ENCODE measurements around the gene PLA2G15. TPM values are rescaled to one million over a fixed set of nuclear protein-coding genes. Genes with fewer than 3 reads are reported as not detected.

Gene PLA2G15, protein sequence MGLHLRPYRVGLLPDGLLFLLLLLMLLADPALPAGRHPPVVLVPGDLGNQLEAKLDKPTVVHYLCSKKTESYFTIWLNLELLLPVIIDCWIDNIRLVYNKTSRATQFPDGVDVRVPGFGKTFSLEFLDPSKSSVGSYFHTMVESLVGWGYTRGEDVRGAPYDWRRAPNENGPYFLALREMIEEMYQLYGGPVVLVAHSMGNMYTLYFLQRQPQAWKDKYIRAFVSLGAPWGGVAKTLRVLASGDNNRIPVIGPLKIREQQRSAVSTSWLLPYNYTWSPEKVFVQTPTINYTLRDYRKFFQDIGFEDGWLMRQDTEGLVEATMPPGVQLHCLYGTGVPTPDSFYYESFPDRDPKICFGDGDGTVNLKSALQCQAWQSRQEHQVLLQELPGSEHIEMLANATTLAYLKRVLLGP
- 12.4 to 17.4 TPM (median 14.5 TPM) in 5 replicates for total RNA-seq (2022; extraction: Qiagen RNA extraction; ENCODE audit: low read depth)

DNA sequence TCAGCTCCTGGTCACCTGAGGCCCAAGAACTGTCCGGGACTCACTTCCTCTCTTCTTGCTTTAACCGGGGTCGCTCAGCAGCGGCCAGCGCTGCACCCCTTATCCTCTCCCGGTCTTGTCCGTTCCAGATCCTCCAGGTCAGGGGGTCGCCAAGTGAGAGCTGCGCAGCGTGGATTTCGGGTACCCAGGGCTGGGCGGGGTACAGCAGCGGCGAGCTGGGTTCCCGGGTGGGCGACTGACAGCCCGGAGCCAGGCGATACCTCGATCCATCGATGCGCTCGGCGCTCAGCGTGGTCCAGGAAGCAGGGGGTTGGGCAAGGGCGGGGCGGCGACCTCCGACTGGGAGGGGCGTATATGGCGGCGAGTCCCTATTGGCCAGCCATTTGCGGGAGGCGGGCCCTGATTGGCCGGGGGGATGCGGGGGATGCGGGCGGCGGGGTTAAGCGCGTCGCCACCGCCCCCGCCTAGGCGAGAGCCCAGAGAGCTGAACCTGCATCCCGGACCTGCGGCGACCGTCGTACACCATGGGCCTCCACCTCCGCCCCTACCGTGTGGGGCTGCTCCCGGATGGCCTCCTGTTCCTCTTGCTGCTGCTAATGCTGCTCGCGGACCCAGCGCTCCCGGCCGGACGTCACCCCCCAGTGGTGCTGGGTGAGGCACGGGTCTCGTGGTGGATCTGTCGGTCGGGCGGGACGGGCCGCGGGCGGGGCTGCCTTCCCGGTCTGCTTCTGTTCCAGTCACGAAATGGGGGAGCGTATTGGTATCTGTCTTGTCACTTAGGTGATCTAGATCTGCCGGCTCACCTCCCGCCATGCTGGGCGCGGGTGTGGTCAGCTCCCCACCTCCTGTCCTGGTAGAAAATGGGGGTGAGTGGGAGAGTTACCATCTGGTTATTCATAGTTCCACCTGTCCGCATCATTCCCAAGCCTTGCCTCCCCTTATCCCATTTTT is at the start of gene PLA2G15:
Gene PLA2G15 (plus strand): TSS at position 471 of the 951 bp plus-strand sequence. CDS start 54 bp downstream, at position 525.

DNA sequence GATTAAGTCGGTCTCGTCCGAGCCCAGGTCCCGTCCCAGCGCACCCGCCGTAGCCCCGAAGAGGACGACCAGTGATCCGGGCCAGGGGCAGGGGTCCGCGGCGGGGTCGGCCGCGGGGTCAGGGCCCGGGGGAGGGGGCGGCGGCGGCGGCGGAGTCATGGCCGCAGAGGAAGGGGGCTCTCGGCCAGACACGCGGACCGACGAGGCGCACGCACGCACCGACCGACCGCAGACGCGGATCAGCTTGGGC is 9.4 kb upstream of the PLA2G15 start, which contains the start of gene ESRP2:
Gene ESRP2 (minus strand): TSS at position 241 of the 250 bp plus-strand sequence. CDS start 82 bp downstream, at position 159.

DNA sequence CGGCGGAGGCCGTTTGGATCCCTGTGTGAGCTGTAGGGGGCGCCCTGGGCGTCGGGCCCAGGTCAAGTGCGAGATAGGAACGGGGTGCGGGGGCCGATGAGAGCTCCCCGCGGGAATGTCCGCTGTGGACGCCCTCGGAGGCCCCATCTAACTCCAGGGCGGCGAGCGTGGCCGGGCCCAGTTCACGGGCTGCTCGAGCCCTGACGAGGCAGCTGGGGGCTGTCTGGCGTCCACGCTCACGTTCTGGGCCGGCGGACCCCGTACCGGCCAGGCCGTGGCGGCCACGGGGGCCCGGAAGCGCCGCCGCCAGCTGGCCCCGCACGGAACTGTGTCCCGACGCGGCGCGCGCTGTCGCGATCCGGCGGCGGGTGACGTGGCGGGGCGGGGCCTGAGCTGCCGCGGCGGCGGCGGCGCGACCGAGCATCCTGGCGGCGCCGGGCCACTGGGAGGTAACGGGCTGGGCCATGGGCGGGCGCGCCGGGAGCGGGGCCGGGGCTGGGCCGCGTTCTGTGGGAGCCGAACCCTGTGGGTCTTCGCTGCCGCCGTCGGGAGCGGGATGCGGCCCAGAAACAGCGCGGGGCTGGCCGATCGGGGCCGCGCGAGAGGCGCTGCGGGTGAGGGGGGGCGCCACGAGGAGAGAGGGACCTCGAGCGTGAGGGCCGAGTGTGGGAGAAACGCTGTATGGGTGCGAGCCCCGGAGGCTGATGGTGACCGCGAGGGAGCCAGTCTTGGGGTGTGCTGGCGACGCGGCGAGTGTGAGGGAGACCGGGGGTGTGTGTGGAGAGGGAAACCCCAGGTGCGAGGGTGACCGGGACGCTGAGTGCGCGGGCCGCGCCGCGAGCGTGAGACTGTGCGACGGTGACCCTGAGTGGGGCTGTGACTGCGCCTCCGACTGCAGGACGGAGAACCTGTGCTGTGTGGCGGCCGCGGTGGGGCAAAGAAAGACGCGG is 19.2 kb downstream of the PLA2G15 start, which contains the start of gene SLC7A6:
Gene SLC7A6 (plus strand): TSS at position 399 of the 950 bp plus-strand sequence. CDS start 10,201 bp downstream, outside the sequence.

Other genes starting within 250 kb of the PLA2G15 start
- gene DPEP2, start 245.9 kb upstream of the PLA2G15 start, total RNA-seq (2022; extraction: Qiagen RNA extraction; ENCODE audit: low read depth): not detected in 5 replicates
- gene DPEP2NB, start 229.5 kb upstream of the PLA2G15 start, total RNA-seq (2022; extraction: Qiagen RNA extraction; ENCODE audit: low read depth): not detected in 5 replicates
- gene DDX28, start 222.1 kb upstream of the PLA2G15 start, total RNA-seq (2022; extraction: Qiagen RNA extraction; ENCODE audit: low read depth): 16.6 to 21.2 TPM (median 20.2 TPM) in 5 replicates
- gene DUS2, start 222.1 kb upstream of the PLA2G15 start, total RNA-seq (2022; extraction: Qiagen RNA extraction; ENCODE audit: low read depth): 15.3 to 18.9 TPM (median 17.7 TPM) in 5 replicates
- gene NFATC3, start 160.0 kb upstream of the PLA2G15 start, total RNA-seq (2022; extraction: Qiagen RNA extraction; ENCODE audit: low read depth): 14.4 to 16.1 TPM (median 15.7 TPM) in 5 replicates
- 0.05 to 0.21 TPM (median 0.12 TPM) in 4 of 5 replicates, not detected in the other for gene ESRP2, start 9.2 kb upstream of the PLA2G15 start, total RNA-seq (2022; extraction: Qiagen RNA extraction; ENCODE audit: low read depth)
- 31.9 to 34.2 TPM (median 32.5 TPM) in 5 replicates for gene SLC7A6, start 19.2 kb downstream of the PLA2G15 start, total RNA-seq (2022; extraction: Qiagen RNA extraction; ENCODE audit: low read depth)
- 10.4 to 12.5 TPM (median 11.1 TPM) in 5 replicates for gene SLC7A6OS, start 65.6 kb downstream of the PLA2G15 start, total RNA-seq (2022; extraction: Qiagen RNA extraction; ENCODE audit: low read depth)
- 30.3 to 35.7 TPM (median 32.8 TPM) in 5 replicates for gene PRMT7, start 65.6 kb downstream of the PLA2G15 start, total RNA-seq (2022; extraction: Qiagen RNA extraction; ENCODE audit: low read depth)
- 0.09 to 0.48 TPM (median 0.32 TPM) in 5 replicates for gene SMPD3, start 203.1 kb downstream of the PLA2G15 start, total RNA-seq (2022; extraction: Qiagen RNA extraction; ENCODE audit: low read depth)